ENCODE data around the gene CPLANE2.

CPLANE2 gene

GRCh38 chr1:16205334-16205671 is 31.7 kb downstream of the CPLANE2 start:
- no peak overlapping the region for H3K4me3 ChIP-seq (ENCODE audit: low read depth, low read length)
- TF ChIP-seq, protein P1, sequence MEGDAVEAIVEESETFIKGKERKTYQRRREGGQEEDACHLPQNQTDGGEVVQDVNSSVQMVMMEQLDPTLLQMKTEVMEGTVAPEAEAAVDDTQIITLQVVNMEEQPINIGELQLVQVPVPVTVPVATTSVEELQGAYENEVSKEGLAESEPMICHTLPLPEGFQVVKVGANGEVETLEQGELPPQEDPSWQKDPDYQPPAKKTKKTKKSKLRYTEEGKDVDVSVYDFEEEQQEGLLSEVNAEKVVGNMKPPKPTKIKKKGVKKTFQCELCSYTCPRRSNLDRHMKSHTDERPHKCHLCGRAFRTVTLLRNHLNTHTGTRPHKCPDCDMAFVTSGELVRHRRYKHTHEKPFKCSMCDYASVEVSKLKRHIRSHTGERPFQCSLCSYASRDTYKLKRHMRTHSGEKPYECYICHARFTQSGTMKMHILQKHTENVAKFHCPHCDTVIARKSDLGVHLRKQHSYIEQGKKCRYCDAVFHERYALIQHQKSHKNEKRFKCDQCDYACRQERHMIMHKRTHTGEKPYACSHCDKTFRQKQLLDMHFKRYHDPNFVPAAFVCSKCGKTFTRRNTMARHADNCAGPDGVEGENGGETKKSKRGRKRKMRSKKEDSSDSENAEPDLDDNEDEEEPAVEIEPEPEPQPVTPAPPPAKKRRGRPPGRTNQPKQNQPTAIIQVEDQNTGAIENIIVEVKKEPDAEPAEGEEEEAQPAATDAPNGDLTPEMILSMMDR (IDR thresholded peaks at IDR 0.05; ENCODE audit: low read depth, low read length) = no peak
- TF ChIP-seq MAX (IDR thresholded peaks at IDR 0.05; ENCODE audit: low read depth, low read length) = no peak
- DNase-seq (ENCODE audit: low read depth) = no peak

- TF ChIP-seq, protein P1 (IDR thresholded peaks at IDR 0.05; ENCODE audit: low read depth, low read length) = peak; percentile 50
- no peak for TF ChIP-seq POLR2A (IDR thresholded peaks at IDR 0.05; ENCODE audit: extremely low read depth, insufficient read length)
- peak; percentile 46 for DNase-seq (ENCODE audit: low read depth)
- H3K4me3 ChIP-seq (ENCODE audit: low read depth, low read length) = no peak overlapping the region
Measured at GRCh38 chr1:16204634-16205333, 32.2 kb downstream of the CPLANE2 start.

DNA sequence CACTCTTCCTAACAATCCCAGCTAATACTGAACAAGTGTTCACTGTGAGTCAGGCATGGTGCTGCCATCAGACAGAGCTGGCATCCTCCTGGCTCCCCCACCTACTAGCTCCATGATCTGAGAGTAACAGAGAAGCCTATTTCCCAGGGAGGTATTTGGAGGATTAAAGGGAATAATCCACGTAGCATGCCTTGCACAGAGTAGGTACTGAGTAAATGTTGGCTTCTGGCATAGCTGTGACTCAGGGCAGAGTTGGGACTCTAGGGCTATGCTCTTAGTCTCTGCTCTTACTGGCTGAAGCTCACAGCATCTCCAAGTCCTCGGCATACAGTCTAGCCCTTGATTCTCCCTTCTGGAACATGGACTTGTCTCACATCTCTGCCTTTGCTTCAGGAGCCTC is 32.8 kb downstream of the CPLANE2 start:
- no peak for DNase-seq (ENCODE audit: low read depth)
- H3K4me3 ChIP-seq (ENCODE audit: low read depth, low read length) = no peak overlapping the region
- no peak for TF ChIP-seq MYC (IDR thresholded peaks at IDR 0.05; ENCODE audit: low read depth, low read length)
- no peak for TF ChIP-seq POLR2A (IDR thresholded peaks at IDR 0.05; ENCODE audit: extremely low read depth, insufficient read length)
- TF ChIP-seq, protein P1 (IDR thresholded peaks at IDR 0.05; ENCODE audit: low read depth, low read length) = no peak
- TF ChIP-seq MAX (IDR thresholded peaks at IDR 0.05; ENCODE audit: low read depth, low read length) = no peak

- TF ChIP-seq, protein P1 (IDR thresholded peaks at IDR 0.05; ENCODE audit: low read depth, low read length) = no peak
- TF ChIP-seq MAX (IDR thresholded peaks at IDR 0.05; ENCODE audit: low read depth, low read length) (no peak), MYC (IDR thresholded peaks at IDR 0.05; ENCODE audit: low read depth, low read length) (no peak), POLR2A (IDR thresholded peaks at IDR 0.05; ENCODE audit: extremely low read depth, insufficient read length) (no peak)
- DNase-seq (ENCODE audit: low read depth) = no peak
Measured at GRCh38 chr1:16203550-16203949, 33.4 kb downstream of the CPLANE2 start.

DNA sequence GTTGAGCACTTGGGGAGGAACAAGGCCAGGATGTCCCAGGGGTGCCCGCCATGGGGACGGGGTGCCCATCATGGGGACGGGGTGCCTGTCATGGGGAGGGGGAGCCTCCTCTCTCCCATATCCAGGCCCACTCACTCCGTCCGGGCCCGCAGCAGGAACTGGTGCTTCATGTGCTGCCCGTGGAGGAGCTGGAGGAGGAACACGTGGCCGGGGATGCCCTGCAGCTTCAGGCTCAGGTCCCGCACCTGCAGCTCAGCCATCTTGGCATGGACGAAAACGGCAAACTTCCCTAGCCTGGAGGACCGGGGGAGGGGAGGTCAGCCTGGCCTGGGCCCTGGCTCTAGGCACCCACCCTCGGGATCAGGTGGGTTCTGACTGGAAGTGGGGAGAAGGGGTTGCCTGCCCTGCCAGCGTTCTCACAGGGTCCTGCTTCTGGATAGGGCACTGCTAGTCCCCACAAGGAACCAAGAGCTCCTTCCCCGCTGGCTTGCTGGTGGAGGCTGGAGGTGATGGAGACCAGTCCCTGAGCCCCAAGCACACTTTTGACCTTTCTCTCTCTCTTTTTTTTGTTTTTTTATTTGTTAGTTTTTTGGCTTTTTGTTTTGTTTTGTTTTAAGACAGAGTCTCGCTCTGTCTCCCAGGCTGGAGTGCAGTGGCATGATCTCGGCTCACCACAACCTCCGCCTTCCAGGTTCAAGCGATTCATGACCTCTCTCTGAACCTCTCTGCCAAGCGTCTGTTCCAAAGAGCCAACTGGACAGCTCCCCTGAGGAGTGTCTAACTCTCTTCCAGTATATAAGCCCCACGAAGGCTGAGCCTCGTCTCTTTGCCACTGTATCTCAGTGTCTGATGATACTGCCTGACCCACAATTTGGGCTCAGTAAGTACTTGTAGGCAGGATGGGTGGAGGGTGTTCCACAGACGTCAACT is 34.4 kb downstream of the CPLANE2 start:
- DNase-seq (ENCODE audit: low read depth) = no peak
- no peak overlapping the region for H3K4me3 ChIP-seq (ENCODE audit: low read depth, low read length)
- TF ChIP-seq, protein P1 (IDR thresholded peaks at IDR 0.05; ENCODE audit: low read depth, low read length) = no peak
- TF ChIP-seq POLR2A (IDR thresholded peaks at IDR 0.05; ENCODE audit: extremely low read depth, insufficient read length) (no peak), MAX (IDR thresholded peaks at IDR 0.05; ENCODE audit: low read depth, low read length) (no peak), MYC (IDR thresholded peaks at IDR 0.05; ENCODE audit: low read depth, low read length) (no peak)

More at GRCh38 chr1:16203550-16203949, 33.4 kb downstream of the CPLANE2 start:
- no peak overlapping the region for H3K4me3 ChIP-seq (ENCODE audit: low read depth, low read length)
